OCI-LY1 (cell line): ENCODE results near the gene ART1.

Source experiments
- H2AFZ ChIP-seq: fragments of 200-600 bp; sonication (generic), shearing (Covaris generic); 2 replicates; pipeline ENCODE4 v1.6.0; 2014; ENCODE audit warnings: antibody characterized with exemption, mild to moderate bottlenecking, low read length
- H3F3A ChIP-seq: fragments of 200-600 bp; sonication (generic), shearing (Covaris generic); 2 replicates; pipeline ENCODE4 v1.6.0; 2014; ENCODE audit warnings: mild to moderate bottlenecking, antibody characterized with exemption, low read length, moderate library complexity; ENCODE audit not compliant: insufficient read depth
- H3K27ac ChIP-seq: fragments of 200-600 bp; sonication (generic); 2 replicates; pipeline ENCODE4 v1.5.1; 2014; ENCODE audit warnings: low read length, mixed run types, mild to moderate bottlenecking, low read depth; ENCODE audit not compliant: poor library complexity, severe bottlenecking
- H3K27me3 ChIP-seq: fragments of 200-600 bp; sonication (generic); 2 replicates; pipeline ENCODE4 v1.6.0; 2014; ENCODE audit warnings: antibody characterized with exemption, mild to moderate bottlenecking, low read length, moderate library complexity; ENCODE audit not compliant: insufficient read depth
- H3K36me3 ChIP-seq: fragments of 200-600 bp; sonication (generic); 2 replicates; pipeline ENCODE4 v1.6.1; 2014; ENCODE audit warnings: mild to moderate bottlenecking, antibody characterized with exemption, low read length, moderate library complexity, mixed read lengths; ENCODE audit not compliant: insufficient read depth
- H3K4me1 ChIP-seq: fragments of 200-600 bp; sonication (generic); 2 replicates; pipeline ENCODE4 v1.5.1; 2014; ENCODE audit warnings: mild to moderate bottlenecking, low read length, moderate library complexity; ENCODE audit not compliant: insufficient read depth, severe bottlenecking
- H3K4me2 ChIP-seq: fragments of 200-600 bp; sonication (generic), shearing (Covaris generic); 2 replicates; pipeline ENCODE4 v1.6.1; 2014; ENCODE audit warnings: low read length
- H3K4me3 ChIP-seq: fragments of 200-600 bp; sonication (generic); 2 replicates; pipeline ENCODE4 v1.5.1; 2014; ENCODE audit warnings: low read length, low read depth, mild to moderate bottlenecking, mixed read lengths; ENCODE audit not compliant: poor library complexity, severe bottlenecking
- H3K79me2 ChIP-seq: fragments of 200-600 bp; shearing (Covaris generic); 2 replicates; pipeline ENCODE4 v1.6.1; 2016; ENCODE audit warnings: mixed run types, low read length, mixed read lengths; ENCODE audit not compliant: insufficient read depth
- H3K9ac ChIP-seq: fragments of 200-600 bp; sonication (generic), shearing (Covaris generic); 2 replicates; pipeline ENCODE4 v1.6.1; 2014; ENCODE audit warnings: mild to moderate bottlenecking, low read length, mixed read lengths
- H3K9me2 ChIP-seq: fragments of 200-600 bp; sonication (generic), shearing (Covaris generic); 2 replicates; pipeline ENCODE4 v1.6.1; 2014; ENCODE audit warnings: low read depth, mild to moderate bottlenecking, low read length, mixed read lengths
- H3K9me3 ChIP-seq: fragments of 200-600 bp; shearing (Covaris generic); 2 replicates; pipeline ENCODE4 v1.6.1; 2014; ENCODE audit warnings: low read length, mixed read lengths
- H4K20me1 ChIP-seq: fragments of 200-600 bp; sonication (generic), shearing (Covaris generic); 2 replicates; pipeline ENCODE4 v1.6.0; 2016; ENCODE audit warnings: mild to moderate bottlenecking, low read length; ENCODE audit not compliant: insufficient read depth
- EZH2 ChIP-seq: fragments of 200-600 bp; sonication (generic), shearing (Covaris generic); IDR thresholded peaks from 2 replicates; pipeline ENCODE4 v1.8.0; 2017; ENCODE audit warnings: borderline replicate concordance, mixed run types, mild to moderate bottlenecking, antibody characterized with exemption, low read length, moderate library complexity, mixed read lengths
- TF ChIP-seq, protein P1 (sequence below): fragments of 200-600 bp; sonication (generic), shearing (Covaris generic); IDR thresholded peaks from 2 replicates; pipeline ENCODE4 v1.5.1; 2017; ENCODE audit warnings: mild to moderate bottlenecking, antibody characterized with exemption, low read length, moderate library complexity, mixed read lengths

ART1 gene

GRCh38 chr11:3675971-3676370 lies 31.0 kb downstream of the ART1 start:
- H3K9ac ChIP-seq, result no peak overlapping the region
- H4K20me1 ChIP-seq, result no peaks in the 10 kb centered on the region
- no peaks in the 10 kb centered on the region for H3K27me3 ChIP-seq
- no peaks in the 10 kb centered on the region for H3K9me2 ChIP-seq
- peaks cover 88% of the 10 kb centered on the region for H3K36me3 ChIP-seq
- H3K9me3 ChIP-seq, result no peaks in the 10 kb centered on the region
- no peaks in the 10 kb centered on the region for H3K79me2 ChIP-seq
- H3K4me1 ChIP-seq, result no peaks in the 10 kb centered on the region
- H3K4me2 ChIP-seq, result no peak overlapping the region
- TF ChIP-seq, protein P1, sequence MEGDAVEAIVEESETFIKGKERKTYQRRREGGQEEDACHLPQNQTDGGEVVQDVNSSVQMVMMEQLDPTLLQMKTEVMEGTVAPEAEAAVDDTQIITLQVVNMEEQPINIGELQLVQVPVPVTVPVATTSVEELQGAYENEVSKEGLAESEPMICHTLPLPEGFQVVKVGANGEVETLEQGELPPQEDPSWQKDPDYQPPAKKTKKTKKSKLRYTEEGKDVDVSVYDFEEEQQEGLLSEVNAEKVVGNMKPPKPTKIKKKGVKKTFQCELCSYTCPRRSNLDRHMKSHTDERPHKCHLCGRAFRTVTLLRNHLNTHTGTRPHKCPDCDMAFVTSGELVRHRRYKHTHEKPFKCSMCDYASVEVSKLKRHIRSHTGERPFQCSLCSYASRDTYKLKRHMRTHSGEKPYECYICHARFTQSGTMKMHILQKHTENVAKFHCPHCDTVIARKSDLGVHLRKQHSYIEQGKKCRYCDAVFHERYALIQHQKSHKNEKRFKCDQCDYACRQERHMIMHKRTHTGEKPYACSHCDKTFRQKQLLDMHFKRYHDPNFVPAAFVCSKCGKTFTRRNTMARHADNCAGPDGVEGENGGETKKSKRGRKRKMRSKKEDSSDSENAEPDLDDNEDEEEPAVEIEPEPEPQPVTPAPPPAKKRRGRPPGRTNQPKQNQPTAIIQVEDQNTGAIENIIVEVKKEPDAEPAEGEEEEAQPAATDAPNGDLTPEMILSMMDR, result no peak
- TF ChIP-seq EZH2, result no peak
- no peak overlapping the region for H2AFZ ChIP-seq
- no peak overlapping the region for H3K4me3 ChIP-seq
- no peak overlapping the region for H3K27ac ChIP-seq
- no peaks in the 10 kb centered on the region for H3F3A ChIP-seq

GRCh38 chr11:3679077-3679476 lies 34.1 kb downstream of the ART1 start:
- Histone ChIP-seq H3K9me3 (no peaks in the 10 kb centered on the region), H3K79me2 (no peaks in the 10 kb centered on the region), H3K9ac (no peak overlapping the region), H3K4me1 (no peaks in the 10 kb centered on the region), H2AFZ (no peak overlapping the region), H3F3A (no peaks in the 10 kb centered on the region), H3K27ac (no peak overlapping the region), H3K4me2 (no peak overlapping the region), H4K20me1 (no peaks in the 10 kb centered on the region), H3K4me3 (no peak overlapping the region), H3K27me3 (no peaks in the 10 kb centered on the region), H3K36me3 (peaks cover 98% of the 10 kb centered on the region), H3K9me2 (no peaks in the 10 kb centered on the region)
- TF ChIP-seq, protein P1, result no peak
- TF ChIP-seq EZH2, result no peak

- no peaks in the 10 kb centered on the region for H3K79me2 ChIP-seq
- H3K4me2 ChIP-seq, result no peak overlapping the region
- no peak overlapping the region for H3K9ac ChIP-seq
- no peaks in the 10 kb centered on the region for H3K9me2 ChIP-seq
- no peak overlapping the region for H3K27ac ChIP-seq
- H3K9me3 ChIP-seq, result no peaks in the 10 kb centered on the region
- no peak for TF ChIP-seq EZH2
- TF ChIP-seq, protein P1, result no peak
- no peaks in the 10 kb centered on the region for H3F3A ChIP-seq
- H2AFZ ChIP-seq, result no peak overlapping the region
- no peaks in the 10 kb centered on the region for H3K4me1 ChIP-seq
- H3K27me3 ChIP-seq, result no peaks in the 10 kb centered on the region
- H3K4me3 ChIP-seq, result no peak overlapping the region
- no peaks in the 10 kb centered on the region for H4K20me1 ChIP-seq
- peaks cover 99% of the 10 kb centered on the region for H3K36me3 ChIP-seq
Measured at GRCh38 chr11:3683039-3683438, 38.1 kb downstream of the ART1 start.
